Adipocyte (in vitro differentiated cells): ENCODE results near the gene CCDC92B.
A peak's percentile ranks its signal among the peaks of the same experiment; 100 is the strongest.

ENCODE experiments used
- DNase-seq: peaks from one replicate; pipeline ENCODE4 v3.0.0-alpha.2; 2015; ENCODE audit warnings: low read depth
- H3K27me3 ChIP-seq: replicated peaks from 2 replicates; pipeline ENCODE4 v1.7.0; 2013; ENCODE audit warnings: mild to moderate bottlenecking, low read length, moderate library complexity; ENCODE audit not compliant: control insufficient read depth, insufficient read depth
- H3K36me3 ChIP-seq: 2 replicates; pipeline ENCODE4 v1.7.0; 2013; ENCODE audit warnings: low read length, mild to moderate bottlenecking, moderate library complexity; ENCODE audit not compliant: control insufficient read depth, insufficient read depth, severe bottlenecking
- H3K4me1 ChIP-seq: 2 replicates; pipeline ENCODE4 v1.7.0; 2013; ENCODE audit warnings: mild to moderate bottlenecking, low read length, moderate library complexity; ENCODE audit not compliant: control insufficient read depth, insufficient read depth
- H3K4me3 ChIP-seq: 2 replicates; pipeline ENCODE4 v1.7.0; 2013; ENCODE audit warnings: mild to moderate bottlenecking, low read length, moderate library complexity
- H3K9ac ChIP-seq: 2 replicates; pipeline ENCODE4 v1.7.0; 2013; ENCODE audit warnings: mild to moderate bottlenecking, low read length, moderate library complexity
- H3K9me3 ChIP-seq: 2 replicates; pipeline ENCODE4 v1.7.0; 2013; ENCODE audit warnings: mild to moderate bottlenecking, low read length, moderate library complexity; ENCODE audit not compliant: control insufficient read depth

CCDC92B gene

DNA sequence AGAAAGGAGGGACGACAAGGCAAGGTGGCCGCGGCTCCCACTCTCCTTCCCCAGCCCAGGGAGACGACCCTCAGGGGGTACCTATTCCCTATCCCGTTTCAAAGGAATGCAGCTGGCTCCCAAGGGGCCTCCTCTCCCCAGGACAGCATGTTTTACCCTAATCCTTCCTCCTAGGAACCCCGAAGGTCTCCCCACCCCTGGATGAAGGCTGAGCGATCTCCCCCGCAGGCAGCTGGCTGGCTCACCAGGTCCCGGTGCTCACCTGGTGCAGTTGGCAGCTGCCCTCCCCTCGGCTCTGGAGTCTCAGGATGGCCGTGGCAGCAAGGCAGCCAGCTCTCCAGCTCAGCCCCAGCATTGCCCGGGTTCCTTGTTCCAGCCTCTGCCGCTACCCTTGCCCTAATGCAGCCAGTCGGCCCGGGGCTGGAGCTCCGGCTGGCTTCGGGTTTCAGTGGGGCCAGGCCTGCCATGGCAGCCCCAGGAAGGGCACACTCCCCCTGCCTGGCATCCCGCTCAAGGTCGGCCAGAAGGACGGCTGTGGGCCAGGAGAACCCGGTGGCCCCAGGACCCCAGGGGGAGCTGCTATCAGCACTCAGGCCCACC, 42.4 kb downstream of the CCDC92B start:
- no peak for DNase-seq
- Histone ChIP-seq H3K9ac (peak overlapping the region; percentile 59), H3K36me3 (peaks cover 20% of the 10 kb centered on the region), H3K4me1 (peaks cover 45% of the 10 kb centered on the region), H3K4me3 (peak overlapping the region; percentile 32), H3K27me3 (no peaks in the 10 kb centered on the region), H3K9me3 (no peaks in the 10 kb centered on the region)

DNA sequence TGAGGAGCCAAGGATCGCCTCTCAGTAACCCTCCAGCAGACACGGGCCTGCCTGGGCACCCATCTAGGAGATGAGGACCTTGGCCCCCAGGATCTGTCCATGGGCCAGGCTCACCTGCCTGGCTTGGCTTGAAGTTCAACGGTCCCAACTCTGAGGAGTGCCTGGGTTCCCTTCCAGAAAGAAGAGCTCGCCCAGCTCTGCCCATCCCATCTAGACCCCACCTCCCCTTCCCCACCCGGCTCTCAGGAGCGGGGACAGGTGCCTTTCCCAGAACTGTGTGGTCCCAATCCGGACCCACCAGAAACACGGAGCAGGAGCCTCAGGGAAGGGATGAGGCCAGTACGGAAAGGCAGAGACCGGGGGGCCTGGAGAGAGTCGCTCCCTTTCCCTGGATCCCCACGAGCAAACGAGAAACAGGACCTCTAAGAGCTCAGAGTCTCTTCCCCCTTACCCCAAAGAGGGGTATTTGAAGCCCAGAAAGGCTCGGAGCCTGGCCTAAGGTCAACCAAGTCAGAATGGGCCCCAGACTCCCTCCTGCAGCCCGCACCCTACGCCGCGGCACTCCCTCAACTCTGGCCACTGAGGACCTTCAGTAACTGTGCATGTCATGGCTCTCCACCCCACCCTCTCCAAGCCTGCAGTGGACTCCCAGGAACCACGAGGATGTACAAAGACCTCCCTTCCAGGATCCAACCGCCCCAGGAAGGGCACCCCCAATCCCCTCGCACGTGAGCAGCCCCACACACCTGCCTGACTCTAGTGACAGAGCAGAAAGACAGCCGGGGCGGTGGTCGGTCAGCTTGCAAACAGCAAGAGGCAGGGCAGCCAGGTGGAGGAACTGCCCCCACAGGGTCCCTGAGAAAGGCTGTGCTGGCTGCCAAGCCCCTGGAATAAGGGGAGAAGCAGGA, 43.3 kb downstream of the CCDC92B start:
- peaks cover 44% of the 10 kb centered on the region for H3K4me1 ChIP-seq
- H3K4me3 ChIP-seq, result no peak overlapping the region
- no peaks in the 10 kb centered on the region for H3K27me3 ChIP-seq
- peaks cover 29% of the 10 kb centered on the region for H3K36me3 ChIP-seq
- no peak overlapping the region for H3K9ac ChIP-seq
- no peak for DNase-seq
- no peaks in the 10 kb centered on the region for H3K9me3 ChIP-seq

DNA sequence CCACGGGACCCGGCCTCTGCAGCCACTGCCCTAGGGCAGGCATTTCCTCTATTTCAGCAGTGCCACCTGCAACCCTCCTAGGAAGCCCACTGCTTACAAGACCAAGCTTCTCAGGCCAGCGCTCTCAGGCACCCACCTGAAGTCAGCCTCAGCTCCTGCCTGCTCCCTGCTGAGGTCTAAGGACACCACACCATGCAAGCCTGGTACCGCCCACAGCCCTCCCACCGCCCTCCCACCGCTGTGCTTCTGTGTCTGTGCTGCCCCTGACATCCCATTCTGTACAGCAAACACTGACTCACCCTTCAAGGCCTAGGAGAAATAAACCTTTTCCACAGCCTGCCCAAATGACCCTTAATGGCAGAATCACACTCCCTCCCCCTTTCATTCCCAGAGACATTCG, 44.2 kb downstream of the CCDC92B start:
- no peak for DNase-seq
- Histone ChIP-seq H3K9me3 (no peaks in the 10 kb centered on the region), H3K4me1 (peaks cover 41% of the 10 kb centered on the region), H3K9ac (no peak overlapping the region), H3K27me3 (no peaks in the 10 kb centered on the region), H3K36me3 (peaks cover 38% of the 10 kb centered on the region), H3K4me3 (no peak overlapping the region)

DNA sequence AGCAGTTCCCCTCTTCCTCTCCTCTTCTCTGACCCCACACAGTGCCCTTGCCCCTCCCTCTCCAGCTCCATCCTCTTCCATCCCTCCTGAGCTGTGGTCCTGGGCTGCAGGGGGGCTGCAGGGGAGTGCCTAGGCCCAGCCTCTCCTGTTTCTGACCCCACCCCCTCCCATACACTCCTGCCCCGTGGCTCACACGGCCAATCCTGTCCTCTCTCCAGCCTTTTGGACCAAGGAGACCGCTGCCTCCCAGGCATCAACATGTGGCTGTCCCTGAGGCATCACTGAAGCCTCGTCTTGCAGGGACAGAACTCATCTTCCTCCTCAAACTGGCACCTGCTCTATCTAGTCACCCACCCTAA, 44.6 kb downstream of the CCDC92B start:
- Histone ChIP-seq H3K36me3 (peaks cover 42% of the 10 kb centered on the region), H3K4me3 (no peak overlapping the region), H3K9ac (no peak overlapping the region), H3K27me3 (no peaks in the 10 kb centered on the region), H3K9me3 (no peaks in the 10 kb centered on the region), H3K4me1 (peaks cover 37% of the 10 kb centered on the region)
- DNase-seq, result no peak

DNA sequence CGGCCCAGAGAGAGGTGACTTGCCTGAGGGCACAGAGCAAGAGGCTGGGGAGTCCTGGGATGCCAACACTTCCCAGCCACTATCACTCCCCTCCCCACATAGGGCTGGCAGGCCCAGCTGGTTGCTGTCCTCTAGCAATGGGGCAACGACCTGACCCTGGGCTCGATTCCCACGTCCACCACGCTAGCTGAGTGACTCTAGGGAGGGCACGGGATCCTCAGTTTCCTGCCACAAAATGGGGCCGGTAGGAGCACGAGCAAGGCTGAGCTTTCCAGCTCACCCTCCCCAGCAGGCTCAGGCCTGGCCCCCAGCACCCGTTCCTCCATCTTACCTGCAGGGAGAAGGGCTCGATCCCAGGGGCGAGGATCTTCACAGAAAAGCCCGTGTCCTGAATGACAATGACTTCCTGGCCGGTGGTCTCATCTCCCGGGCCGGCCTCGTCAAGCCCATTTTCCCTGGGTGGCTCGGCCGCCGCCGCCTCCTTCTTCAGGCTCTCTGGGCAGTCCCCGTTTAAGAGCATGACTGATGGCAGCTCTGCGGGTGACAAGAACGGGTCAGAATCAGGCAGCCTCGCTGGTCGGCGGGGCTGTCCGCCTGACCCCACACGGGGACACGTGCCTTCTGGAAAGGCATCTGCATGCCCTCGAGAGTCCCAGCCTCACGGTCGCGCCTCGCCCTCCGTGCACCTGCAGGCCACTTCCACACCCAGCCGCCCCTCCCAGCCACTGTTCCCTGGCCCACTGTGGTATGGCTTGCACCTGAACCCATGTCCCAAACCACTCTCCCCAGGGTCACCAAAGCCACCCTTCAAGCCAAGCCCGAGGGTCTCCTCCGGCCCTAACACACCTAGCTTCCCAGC, 45.2 kb downstream of the CCDC92B start:
- Histone ChIP-seq H3K4me3 (no peak overlapping the region), H3K4me1 (peaks cover 31% of the 10 kb centered on the region), H3K36me3 (peaks cover 44% of the 10 kb centered on the region), H3K27me3 (no peaks in the 10 kb centered on the region), H3K9ac (no peak overlapping the region), H3K9me3 (no peaks in the 10 kb centered on the region)
- DNase-seq, result no peak

- DNase-seq, result no peak
- Histone ChIP-seq H3K27me3 (no peaks in the 10 kb centered on the region), H3K4me1 (peaks cover 24% of the 10 kb centered on the region)
Observed at GRCh38 chr17:2703606-2704005, 45.8 kb downstream of the CCDC92B start.

GRCh38 chr17:2703181-2703580, 46.3 kb downstream of the CCDC92B start:
- no peaks in the 10 kb centered on the region for H3K9me3 ChIP-seq
- no peaks in the 10 kb centered on the region for H3K27me3 ChIP-seq
- no peak overlapping the region for H3K9ac ChIP-seq
- peaks cover 54% of the 10 kb centered on the region for H3K36me3 ChIP-seq
- no peak for DNase-seq
- H3K4me1 ChIP-seq, result peaks cover 20% of the 10 kb centered on the region
- no peak overlapping the region for H3K4me3 ChIP-seq

More at GRCh38 chr17:2703606-2704005, 45.8 kb downstream of the CCDC92B start:
- H3K9me3 ChIP-seq, result no peaks in the 10 kb centered on the region
- no peak overlapping the region for H3K9ac ChIP-seq
- H3K36me3 ChIP-seq, result peaks cover 50% of the 10 kb centered on the region
- no peak overlapping the region for H3K4me3 ChIP-seq

- H3K9me3 ChIP-seq, result no peaks in the 10 kb centered on the region
- H3K4me3 ChIP-seq, result no peak overlapping the region
- H3K4me1 ChIP-seq, result peaks cover 10% of the 10 kb centered on the region
- no peak overlapping the region for H3K9ac ChIP-seq
- peaks cover 63% of the 10 kb centered on the region for H3K36me3 ChIP-seq
- no peaks in the 10 kb centered on the region for H3K27me3 ChIP-seq
- no peak for DNase-seq
Observed at GRCh38 chr17:2701996-2702741, 47.3 kb downstream of the CCDC92B start.

DNA sequence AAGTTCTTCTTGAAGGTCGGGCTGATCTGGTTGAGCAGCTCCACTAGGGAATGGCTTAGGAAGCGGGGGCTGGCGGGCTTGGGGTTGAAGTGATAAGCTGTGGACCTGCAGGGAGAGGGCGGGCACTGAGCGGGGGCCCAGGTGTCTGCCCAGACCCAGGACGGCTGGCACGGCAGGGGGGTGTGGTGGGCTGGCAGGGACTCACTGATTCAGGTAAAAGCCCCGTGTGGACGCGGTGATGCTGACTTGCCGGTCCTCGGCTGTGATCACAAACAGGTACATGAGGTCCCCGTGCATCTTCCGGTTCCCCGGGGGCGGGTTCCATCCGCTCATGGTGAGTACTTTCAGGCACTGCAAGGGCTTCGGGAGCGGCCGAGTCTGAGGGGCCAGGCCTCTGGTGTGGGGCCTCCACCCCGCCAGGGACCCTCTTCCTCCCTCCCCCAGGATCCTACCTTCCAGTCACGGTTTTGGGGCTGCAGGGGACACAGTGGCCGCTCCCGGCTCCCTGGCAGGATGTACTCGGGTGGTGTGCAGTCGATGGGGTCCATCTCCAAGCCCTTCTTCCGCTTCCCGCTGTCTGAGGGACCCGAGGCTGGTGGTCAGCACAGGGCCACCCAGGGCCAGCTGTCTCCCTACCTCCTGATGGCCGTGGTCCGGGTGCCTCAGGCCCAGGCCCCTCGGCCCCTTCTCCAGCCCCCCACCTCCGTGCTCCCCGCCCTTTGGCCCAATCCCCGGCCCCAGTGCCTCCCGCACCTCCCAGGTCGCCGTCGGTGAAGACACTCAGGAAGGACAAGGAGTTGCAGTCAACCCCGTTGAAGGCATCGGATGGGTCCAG, 48.1 kb downstream of the CCDC92B start:
- peaks cover 71% of the 10 kb centered on the region for H3K36me3 ChIP-seq
- no peaks in the 10 kb centered on the region for H3K27me3 ChIP-seq
- H3K9ac ChIP-seq, result no peak overlapping the region
- peaks cover 4% of the 10 kb centered on the region for H3K4me1 ChIP-seq
- no peak overlapping the region for H3K4me3 ChIP-seq
- no peaks in the 10 kb centered on the region for H3K9me3 ChIP-seq
- no peak for DNase-seq

DNA sequence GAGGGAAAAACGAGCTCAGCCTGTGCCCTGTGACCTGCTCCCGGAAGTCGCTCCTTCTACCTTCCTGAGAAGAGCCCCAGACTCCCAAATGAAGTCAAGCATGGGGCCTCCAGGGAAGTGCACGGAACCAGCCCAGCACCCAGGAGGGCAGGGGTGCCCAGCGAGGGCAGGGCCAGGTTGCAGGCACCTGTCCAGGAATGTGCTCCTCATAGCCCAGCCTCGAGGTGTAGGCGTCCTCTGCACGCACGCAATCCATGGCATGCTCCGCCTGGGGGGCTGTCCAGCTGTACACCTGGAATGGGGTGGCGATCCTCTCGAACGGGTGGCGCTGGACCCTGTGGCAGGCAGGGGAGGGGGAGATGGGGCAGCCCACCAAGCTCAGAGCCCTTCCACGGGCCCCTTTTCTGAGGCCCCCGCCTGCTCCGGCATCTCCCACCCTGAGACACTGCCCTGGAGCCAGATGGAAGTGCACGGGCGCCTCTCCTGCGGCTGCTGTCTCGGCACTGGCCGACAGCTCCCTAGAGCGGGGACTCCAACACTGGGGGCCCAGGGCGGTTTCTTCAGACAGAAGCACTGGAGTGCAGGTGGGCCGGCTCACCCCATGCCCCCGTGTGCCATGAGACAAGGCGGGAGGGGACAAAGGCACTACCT, 48.8 kb downstream of the CCDC92B start:
- H3K4me3 ChIP-seq, result no peak overlapping the region
- no peak overlapping the region for H3K9ac ChIP-seq
- peaks cover 78% of the 10 kb centered on the region for H3K36me3 ChIP-seq
- peaks cover 2% of the 10 kb centered on the region for H3K4me1 ChIP-seq
- H3K27me3 ChIP-seq, result no peaks in the 10 kb centered on the region
- no peak for DNase-seq
- H3K9me3 ChIP-seq, result no peaks in the 10 kb centered on the region
